Thoracic aorta (tissue), 2 donors: ENCODE measurements around the gene TNNC1. TPM values are rescaled to one million over a fixed set of nuclear protein-coding genes. Genes with fewer than 3 reads are reported as not detected.
A peak's percentile ranks its signal among the peaks of the same experiment; 100 is the strongest.

Experiments used
- ATAC-seq: fragments of 150-250 bp; one replicate; pipeline ENCODE4 v1.8.0; 2017; ENCODE audit warnings: low read depth; ENCODE audit not compliant: insufficient number of reproducible peaks, low FRiP score
- DNase-seq: peaks from one replicate; pipeline ENCODE4 v3.0.0-alpha.2; 2020; ENCODE audit warnings: low spot score
- H3K27ac ChIP-seq, 2 donors: fragments of 200-600 bp; sonication (generic); 1 replicate in 1 of 2; 2 replicates in 1 of 2; pipeline ENCODE4 v1.5.1; 2016; ENCODE audit warnings: mild to moderate bottlenecking in 2 of 2, moderate library complexity in 2 of 2
- H3K27me3 ChIP-seq: fragments of 200-600 bp; sonication (generic); replicated peaks from 2 replicates; pipeline ENCODE4 v1.6.0; 2016; ENCODE audit warnings: mild to moderate bottlenecking; ENCODE audit not compliant: insufficient read depth
- H3K36me3 ChIP-seq: fragments of 200-600 bp; sonication (generic); one replicate; pipeline ENCODE4 v1.5.1; 2016
- H3K4me1 ChIP-seq, 2 donors: fragments of 200-600 bp; sonication (generic); 1 replicate in 1 of 2; 2 replicates in 1 of 2; pipeline versions ENCODE4 v1.5.1 to v1.6.0; 2016; ENCODE audit warnings: low read depth in 2 of 2, mild to moderate bottlenecking in 1 of 2; ENCODE audit not compliant: control insufficient read depth in 1 of 2
- H3K4me3 ChIP-seq: fragments of 200-600 bp; sonication (generic); 2 replicates; pipeline ENCODE4 v1.5.1; 2016; ENCODE audit warnings: mild to moderate bottlenecking
- H3K9me3 ChIP-seq: fragments of 200-600 bp; sonication (generic); 2 replicates; pipeline ENCODE4 v1.5.1; 2016
- total RNA-seq, 2 donors: library from RNA; depleted of rRNA; stranded (reverse); fragments of >200 nt; gene quantifications; one replicate each; pipeline versions ENCODE4 v1.1.0 to v1.2.3, GENCODE V29; 2016
- TF ChIP-seq, protein P1 (sequence below): fragments of 200-600 bp; sonication (generic); IDR thresholded peaks from one replicate; pipeline ENCODE4 v1.5.1; 2019; ENCODE audit warnings: antibody characterized with exemption

Gene TNNC1
- total RNA-seq, 2 donors from 2014 or later, result 1.5 to 3.0 TPM

DNA sequence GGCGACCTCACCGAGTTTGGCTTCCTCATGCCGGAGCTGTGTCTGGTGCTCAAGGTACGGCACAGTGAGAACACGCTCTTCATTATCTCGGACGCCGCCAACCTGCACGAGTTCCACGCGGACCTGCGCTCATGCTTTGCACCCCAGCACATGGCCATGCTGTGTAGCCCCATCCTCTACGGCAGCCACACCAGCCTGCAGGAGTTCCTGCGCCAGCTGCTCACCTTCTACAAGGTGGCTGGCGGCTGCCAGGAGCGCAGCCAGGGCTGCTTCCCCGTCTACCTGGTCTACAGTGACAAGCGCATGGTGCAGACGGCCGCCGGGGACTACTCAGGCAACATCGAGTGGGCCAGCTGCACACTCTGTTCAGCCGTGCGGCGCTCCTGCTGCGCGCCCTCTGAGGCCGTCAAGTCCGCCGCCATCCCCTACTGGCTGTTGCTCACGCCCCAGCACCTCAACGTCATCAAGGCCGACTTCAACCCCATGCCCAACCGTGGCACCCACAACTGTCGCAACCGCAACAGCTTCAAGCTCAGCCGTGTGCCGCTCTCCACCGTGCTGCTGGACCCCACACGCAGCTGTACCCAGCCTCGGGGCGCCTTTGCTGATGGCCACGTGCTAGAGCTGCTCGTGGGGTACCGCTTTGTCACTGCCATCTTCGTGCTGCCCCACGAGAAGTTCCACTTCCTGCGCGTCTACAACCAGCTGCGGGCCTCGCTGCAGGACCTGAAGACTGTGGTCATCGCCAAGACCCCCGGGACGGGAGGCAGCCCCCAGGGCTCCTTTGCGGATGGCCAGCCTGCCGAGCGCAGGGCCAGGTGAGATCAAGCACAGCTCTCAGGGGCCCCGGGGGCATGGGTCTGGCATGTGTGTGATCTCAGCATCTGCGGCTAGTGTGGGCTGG, 34.2 kb upstream of the TNNC1 start:
- peaks cover 73% of the 10 kb centered on the region for H3K36me3 ChIP-seq
- H3K27ac ChIP-seq, result no peak overlapping the region
- TF ChIP-seq, protein P1, sequence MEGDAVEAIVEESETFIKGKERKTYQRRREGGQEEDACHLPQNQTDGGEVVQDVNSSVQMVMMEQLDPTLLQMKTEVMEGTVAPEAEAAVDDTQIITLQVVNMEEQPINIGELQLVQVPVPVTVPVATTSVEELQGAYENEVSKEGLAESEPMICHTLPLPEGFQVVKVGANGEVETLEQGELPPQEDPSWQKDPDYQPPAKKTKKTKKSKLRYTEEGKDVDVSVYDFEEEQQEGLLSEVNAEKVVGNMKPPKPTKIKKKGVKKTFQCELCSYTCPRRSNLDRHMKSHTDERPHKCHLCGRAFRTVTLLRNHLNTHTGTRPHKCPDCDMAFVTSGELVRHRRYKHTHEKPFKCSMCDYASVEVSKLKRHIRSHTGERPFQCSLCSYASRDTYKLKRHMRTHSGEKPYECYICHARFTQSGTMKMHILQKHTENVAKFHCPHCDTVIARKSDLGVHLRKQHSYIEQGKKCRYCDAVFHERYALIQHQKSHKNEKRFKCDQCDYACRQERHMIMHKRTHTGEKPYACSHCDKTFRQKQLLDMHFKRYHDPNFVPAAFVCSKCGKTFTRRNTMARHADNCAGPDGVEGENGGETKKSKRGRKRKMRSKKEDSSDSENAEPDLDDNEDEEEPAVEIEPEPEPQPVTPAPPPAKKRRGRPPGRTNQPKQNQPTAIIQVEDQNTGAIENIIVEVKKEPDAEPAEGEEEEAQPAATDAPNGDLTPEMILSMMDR, result no peak
- H3K4me3 ChIP-seq, result no peak overlapping the region
- H3K9me3 ChIP-seq, result no peaks in the 10 kb centered on the region
- H3K27me3 ChIP-seq, result no peaks in the 10 kb centered on the region
- DNase-seq (no peak), ATAC-seq (no peak)
- H3K4me1 ChIP-seq, result peaks cover 13 to 20% of the 10 kb centered on the region in 2 donors

DNA sequence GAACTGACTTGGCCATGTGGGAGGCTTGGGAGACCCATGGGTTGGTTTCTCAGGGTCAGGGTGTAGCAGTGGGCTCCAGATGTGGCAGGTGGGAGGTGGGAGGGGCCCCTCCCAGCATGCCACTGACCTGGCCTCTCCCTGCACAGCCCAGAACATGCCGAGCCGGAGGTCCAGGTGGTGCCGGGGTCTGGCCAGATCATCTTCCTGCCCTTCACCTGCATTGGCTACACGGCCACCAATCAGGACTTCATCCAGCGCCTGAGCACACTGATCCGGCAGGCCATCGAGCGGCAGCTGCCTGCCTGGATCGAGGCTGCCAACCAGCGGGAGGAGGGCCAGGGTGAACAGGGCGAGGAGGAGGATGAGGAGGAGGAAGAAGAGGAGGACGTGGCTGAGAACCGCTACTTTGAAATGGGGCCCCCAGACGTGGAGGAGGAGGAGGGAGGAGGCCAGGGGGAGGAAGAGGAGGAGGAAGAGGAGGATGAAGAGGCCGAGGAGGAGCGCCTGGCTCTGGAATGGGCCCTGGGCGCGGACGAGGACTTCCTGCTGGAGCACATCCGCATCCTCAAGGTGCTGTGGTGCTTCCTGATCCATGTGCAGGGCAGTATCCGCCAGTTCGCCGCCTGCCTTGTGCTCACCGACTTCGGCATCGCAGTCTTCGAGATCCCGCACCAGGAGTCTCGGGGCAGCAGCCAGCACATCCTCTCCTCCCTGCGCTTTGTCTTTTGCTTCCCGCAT, 33.4 kb upstream of the TNNC1 start:
- H3K27me3 ChIP-seq, result no peaks in the 10 kb centered on the region
- no peaks in the 10 kb centered on the region for H3K9me3 ChIP-seq
- peaks cover 71% of the 10 kb centered on the region for H3K36me3 ChIP-seq
- no peak overlapping the region for H3K27ac ChIP-seq
- TF ChIP-seq, protein P1, result no peak
- H3K4me1 ChIP-seq, result peaks cover 13 to 27% of the 10 kb centered on the region in 2 donors
- ATAC-seq (no peak), DNase-seq (no peak)
- H3K4me3 ChIP-seq, result no peak overlapping the region

DNA sequence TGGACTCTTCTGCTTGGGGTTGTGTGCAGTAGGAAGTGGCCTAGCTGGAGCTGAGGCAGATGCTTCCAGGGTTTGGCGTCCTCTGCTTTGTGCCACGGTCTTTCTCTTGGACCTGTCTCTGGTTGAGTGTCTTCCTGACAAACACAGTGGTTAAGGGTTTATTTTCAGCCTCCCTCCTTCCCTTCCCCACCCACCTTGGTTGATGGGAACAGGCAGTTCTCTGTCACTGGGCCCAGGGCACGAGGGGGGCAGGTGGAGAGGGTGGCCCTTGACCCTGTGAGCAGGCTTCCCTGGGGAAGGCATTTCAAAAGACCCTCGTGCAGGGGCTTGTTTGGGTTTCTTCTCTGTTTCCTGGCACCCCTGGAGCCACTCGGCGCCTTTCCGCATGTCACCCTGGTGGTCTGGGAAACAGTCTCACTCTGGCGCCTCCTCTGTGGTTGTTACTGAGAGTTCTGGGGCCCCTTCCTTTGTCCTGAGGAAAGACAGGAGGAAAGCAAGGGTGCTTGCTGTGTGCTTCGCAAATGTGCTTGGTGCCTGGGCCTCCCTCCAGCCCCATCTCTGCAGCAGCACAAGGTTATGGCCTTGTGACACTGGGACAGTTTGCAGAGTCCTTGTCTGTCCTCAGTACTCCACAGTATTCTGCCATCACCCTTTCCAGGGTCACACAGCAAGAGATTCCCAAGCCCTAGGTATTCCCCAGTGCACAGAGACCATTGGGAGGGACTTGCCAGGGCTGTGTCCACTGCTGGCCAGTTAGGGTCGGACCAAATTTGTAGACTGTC, 31.0 kb upstream of the TNNC1 start:
- peaks cover 8 to 27% of the 10 kb centered on the region in 2 donors for H3K4me1 ChIP-seq
- ATAC-seq (no peak), DNase-seq (no peak)
- H3K27ac ChIP-seq, result peak overlapping the region; percentile 39 to 49
- no peak overlapping the region for H3K4me3 ChIP-seq
- TF ChIP-seq, protein P1, result no peak
- H3K9me3 ChIP-seq, result no peaks in the 10 kb centered on the region
- peaks cover 69% of the 10 kb centered on the region for H3K36me3 ChIP-seq
- no peaks in the 10 kb centered on the region for H3K27me3 ChIP-seq

GRCh38 chr3:52483577-52484381, 29.9 kb upstream of the TNNC1 start:
- no peak for ATAC-seq
- H3K27ac ChIP-seq, result peak overlapping the region; percentile 21 to 34
- peaks cover 69% of the 10 kb centered on the region for H3K36me3 ChIP-seq
- TF ChIP-seq, protein P1, result no peak
- H3K27me3 ChIP-seq, result no peaks in the 10 kb centered on the region
- H3K9me3 ChIP-seq, result no peaks in the 10 kb centered on the region
- no peak for DNase-seq
- peaks cover 8 to 27% of the 10 kb centered on the region in 2 donors for H3K4me1 ChIP-seq
- H3K4me3 ChIP-seq, result no peak overlapping the region
